K562 (cell line): ENCODE measurements around the gene PXN.

Experiments
- BACH1 ChIP-seq: fragments of 200-800 bp; sonication (Bioruptor generic); IDR thresholded peaks from 2 replicates; pipeline ENCODE4 v1.6.1; 2016; ENCODE audit warnings: missing genetic modification characterization, missing compliant biosample characterization
- FOXM1 ChIP-seq, 2 experiments: fragments of 450-650 bp in 1 of 2; sonication (generic) in 1 of 2; formaldehyde crosslinking in 1 of 2; IDR thresholded peaks; 2 replicates each; pipeline versions ENCODE4 v1.6.1 to v1.9.0; 2017 to 2022; ENCODE audit warnings: low read depth in 2 of 2, mild to moderate bottlenecking in 2 of 2, missing genetic modification reagents in 1 of 2, moderate library complexity in 1 of 2
- POLR2A ChIP-seq: fragments of 450-650 bp; conservative IDR thresholded peaks from 2 replicates; pipeline ENCODE4 v1.6.1; 2016
- TF ChIP-seq, protein P1 (sequence below), 3 experiments: IDR thresholded peaks in 2 of 3; conservative IDR thresholded peaks in 1 of 3; 2 replicates each; pipeline ENCODE4 v1.5.1; 2011 to 2012; ENCODE audit warnings: low read length in 3 of 3, mild to moderate bottlenecking in 3 of 3, control low read depth in 2 of 3, improper control_type of control experiment in 1 of 3, inconsistent platforms in 1 of 3, low read depth in 1 of 3, mixed read lengths in 1 of 3, moderate library complexity in 1 of 3; ENCODE audit not compliant: insufficient read depth in 2 of 3
- TF ChIP-seq, protein P2 (sequence below): sonication (generic); formaldehyde crosslinking; IDR thresholded peaks from 2 replicates; pipeline ENCODE4 v1.9.0; 2022; ENCODE audit warnings: mild to moderate bottlenecking, missing genetic modification reagents

DNA sequence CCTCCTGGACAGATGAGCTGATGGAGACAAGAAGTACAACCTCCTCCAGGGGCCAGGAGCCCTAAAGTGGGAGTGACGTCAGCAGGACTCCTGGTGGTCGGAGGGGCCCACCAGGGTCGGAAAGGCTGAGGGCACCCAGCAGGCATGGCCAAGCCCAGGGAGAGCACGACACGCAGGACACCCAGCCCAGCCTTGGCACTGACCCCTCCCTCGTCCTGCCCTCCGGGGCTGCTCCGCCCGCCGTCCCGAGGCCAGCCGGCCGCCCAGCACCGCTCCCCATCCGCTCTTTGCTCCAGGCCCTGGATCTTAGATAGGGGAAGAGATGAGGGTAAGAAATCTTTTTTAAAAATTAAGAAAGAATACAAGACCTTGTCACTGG lies 50.2 kb downstream of the PXN start:
- TF ChIP-seq, protein P1, sequence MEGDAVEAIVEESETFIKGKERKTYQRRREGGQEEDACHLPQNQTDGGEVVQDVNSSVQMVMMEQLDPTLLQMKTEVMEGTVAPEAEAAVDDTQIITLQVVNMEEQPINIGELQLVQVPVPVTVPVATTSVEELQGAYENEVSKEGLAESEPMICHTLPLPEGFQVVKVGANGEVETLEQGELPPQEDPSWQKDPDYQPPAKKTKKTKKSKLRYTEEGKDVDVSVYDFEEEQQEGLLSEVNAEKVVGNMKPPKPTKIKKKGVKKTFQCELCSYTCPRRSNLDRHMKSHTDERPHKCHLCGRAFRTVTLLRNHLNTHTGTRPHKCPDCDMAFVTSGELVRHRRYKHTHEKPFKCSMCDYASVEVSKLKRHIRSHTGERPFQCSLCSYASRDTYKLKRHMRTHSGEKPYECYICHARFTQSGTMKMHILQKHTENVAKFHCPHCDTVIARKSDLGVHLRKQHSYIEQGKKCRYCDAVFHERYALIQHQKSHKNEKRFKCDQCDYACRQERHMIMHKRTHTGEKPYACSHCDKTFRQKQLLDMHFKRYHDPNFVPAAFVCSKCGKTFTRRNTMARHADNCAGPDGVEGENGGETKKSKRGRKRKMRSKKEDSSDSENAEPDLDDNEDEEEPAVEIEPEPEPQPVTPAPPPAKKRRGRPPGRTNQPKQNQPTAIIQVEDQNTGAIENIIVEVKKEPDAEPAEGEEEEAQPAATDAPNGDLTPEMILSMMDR (IDR thresholded peaks at IDR 0.05 in 2 of 3, conservative IDR thresholded peaks at IDR 0.05 in 1 of 3; ENCODE audit: insufficient read depth in 2 of 3, low read depth in 1 of 3, low read length in 3 of 3) = no peak
- TF ChIP-seq BACH1 (tag) (no peak), FOXM1 (IDR thresholded peaks at IDR 0.05; ENCODE audit: low read depth) (no peak), FOXM1 (CRISPR knock-in tag; IDR thresholded peaks at IDR 0.05; ENCODE audit: low read depth) (no peak), POLR2A (no peak)
- TF ChIP-seq, protein P2, sequence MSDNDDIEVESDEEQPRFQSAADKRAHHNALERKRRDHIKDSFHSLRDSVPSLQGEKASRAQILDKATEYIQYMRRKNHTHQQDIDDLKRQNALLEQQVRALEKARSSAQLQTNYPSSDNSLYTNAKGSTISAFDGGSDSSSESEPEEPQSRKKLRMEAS (CRISPR knock-in tag) = no peak
